Prostate gland (tissue), 2 donors: Measurements from ENCODE around the gene MAFG. TPM values are rescaled to one million over a fixed set of nuclear protein-coding genes. Genes with fewer than 3 reads are reported as not detected.
A peak's percentile ranks its signal among the peaks of the same experiment; 100 is the strongest.

Experiments
- DNase-seq: peaks from one replicate; pipeline ENCODE4 v3.0.0-alpha.2; 2019; ENCODE audit warnings: low spot score
- H3K27ac ChIP-seq, 2 donors: fragments of 200-600 bp; sonication (generic); 2 replicates each; pipeline ENCODE4 v1.5.1; 2017 to 2019
- H3K27me3 ChIP-seq: fragments of 200-600 bp; sonication (generic); replicated peaks from 2 replicates; pipeline ENCODE4 v1.5.1; 2019; ENCODE audit not compliant: insufficient read depth
- H3K36me3 ChIP-seq, 2 donors: fragments of 200-600 bp; sonication (generic); 1 replicate in 1 of 2; 2 replicates in 1 of 2; pipeline versions ENCODE4 v1.5.1 to v1.8.1; 2017 to 2019
- H3K4me1 ChIP-seq: fragments of 200-600 bp; sonication (generic); replicated peaks from 2 replicates; pipeline ENCODE4 v1.5.1; 2019
- H3K4me3 ChIP-seq, 2 donors: fragments of 200-600 bp; sonication (generic); 2 replicates each; pipeline ENCODE4 v1.5.1; 2017 to 2019
- H3K9me3 ChIP-seq: fragments of 200-600 bp; sonication (generic); 2 replicates; pipeline ENCODE4 v1.5.1; 2017
- POLR2A ChIP-seq: fragments of 450-650 bp; IDR thresholded peaks from one replicate; pipeline ENCODE4 v1.6.1; 2016; ENCODE audit warnings: antibody characterized with exemption, mild to moderate bottlenecking
- POLR2AphosphoS5 ChIP-seq: sonication (generic); formaldehyde crosslinking; IDR thresholded peaks from one replicate; pipeline ENCODE4 v1.6.1; 2017; ENCODE audit warnings: antibody characterized with exemption
- WGBS: methylation state at CpG from one replicate; pipeline ENCODE4 v1.1.5; 2018; 5-methylcytosine and 5-hydroxymethylcytosine counted together
- intact Hi-C: fragments of 100-400 bp; cut with DNase I; formaldehyde crosslinking; loops from one replicate; pipeline ENCODE4 v1.14.2; 2022
- total RNA-seq, 2 donors: library from RNA; depleted of rRNA; stranded (reverse); fragments of >200 nt; gene quantifications; one replicate each; pipeline ENCODE4 v1.1.0, GENCODE V29; 2016
- TF ChIP-seq, protein P1 (sequence below), 4 experiments: fragments of 200-600 bp in 2 of 4; fragments of 450-650 bp in 2 of 4; sonication (generic) in 2 of 4; IDR thresholded peaks; 1 replicate in 3 of 4; 2 replicates in 1 of 4; pipeline ENCODE4 v1.5.1; 2016 to 2019; ENCODE audit warnings: antibody characterized with exemption in 4 of 4, mild to moderate bottlenecking in 2 of 4, moderate library complexity in 2 of 4

Gene MAFG
- total RNA-seq, 2 donors from 2014 or later = 11.3 to 27.7 TPM

DNA sequence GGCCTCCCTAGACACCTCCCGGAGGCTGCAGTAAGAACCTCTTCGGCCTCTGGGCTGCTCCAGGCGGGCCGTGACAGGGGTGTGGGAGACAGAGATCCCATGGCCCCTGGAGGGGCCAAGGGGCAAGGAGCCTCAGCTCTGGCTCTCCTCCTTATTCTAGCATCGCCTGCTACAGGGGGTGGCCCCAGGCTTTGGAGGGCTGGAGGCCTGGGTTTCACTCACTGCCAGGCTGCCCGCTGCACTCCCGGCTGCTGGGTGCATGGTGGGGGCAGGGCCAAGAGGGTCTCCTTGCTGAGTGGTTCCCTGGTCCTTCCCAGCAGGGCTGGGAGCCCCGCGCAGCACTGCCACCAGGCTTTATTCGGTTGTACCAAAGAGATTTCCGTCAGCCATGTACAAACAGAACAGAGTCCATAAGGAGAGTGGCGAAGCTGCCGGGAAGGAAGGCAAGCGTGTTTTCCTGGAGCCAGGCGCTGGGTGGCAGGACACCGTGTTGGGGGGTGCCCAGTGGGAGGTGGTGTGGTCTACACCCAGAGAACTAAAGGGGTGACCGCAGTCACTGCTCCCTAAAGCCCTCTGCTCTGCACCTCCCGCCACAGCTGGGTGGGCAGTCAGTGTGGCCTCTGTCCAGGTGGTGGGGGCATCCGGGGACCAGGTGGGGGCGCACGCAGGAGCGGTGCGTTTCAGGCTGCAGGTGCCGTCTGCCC, 23.5 kb downstream of the MAFG start:
- Histone ChIP-seq H3K4me1 (peaks cover 4% of the 10 kb centered on the region), H3K27ac (no peak overlapping the region), H3K4me3 (no peak overlapping the region), H3K9me3 (no peaks in the 10 kb centered on the region), H3K27me3 (no peaks in the 10 kb centered on the region), H3K36me3 (no peaks in the 10 kb centered on the region)
- WGBS = 89% methylated on average over 24 of the region's 24 CpGs
- no peak for DNase-seq
- intact Hi-C loops = no loop called here
- no peak for TF ChIP-seq POLR2AphosphoS5
- TF ChIP-seq, protein P1, sequence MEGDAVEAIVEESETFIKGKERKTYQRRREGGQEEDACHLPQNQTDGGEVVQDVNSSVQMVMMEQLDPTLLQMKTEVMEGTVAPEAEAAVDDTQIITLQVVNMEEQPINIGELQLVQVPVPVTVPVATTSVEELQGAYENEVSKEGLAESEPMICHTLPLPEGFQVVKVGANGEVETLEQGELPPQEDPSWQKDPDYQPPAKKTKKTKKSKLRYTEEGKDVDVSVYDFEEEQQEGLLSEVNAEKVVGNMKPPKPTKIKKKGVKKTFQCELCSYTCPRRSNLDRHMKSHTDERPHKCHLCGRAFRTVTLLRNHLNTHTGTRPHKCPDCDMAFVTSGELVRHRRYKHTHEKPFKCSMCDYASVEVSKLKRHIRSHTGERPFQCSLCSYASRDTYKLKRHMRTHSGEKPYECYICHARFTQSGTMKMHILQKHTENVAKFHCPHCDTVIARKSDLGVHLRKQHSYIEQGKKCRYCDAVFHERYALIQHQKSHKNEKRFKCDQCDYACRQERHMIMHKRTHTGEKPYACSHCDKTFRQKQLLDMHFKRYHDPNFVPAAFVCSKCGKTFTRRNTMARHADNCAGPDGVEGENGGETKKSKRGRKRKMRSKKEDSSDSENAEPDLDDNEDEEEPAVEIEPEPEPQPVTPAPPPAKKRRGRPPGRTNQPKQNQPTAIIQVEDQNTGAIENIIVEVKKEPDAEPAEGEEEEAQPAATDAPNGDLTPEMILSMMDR (IDR thresholded peaks at IDR 0.05) = no peak
- TF ChIP-seq POLR2A = no peak

DNA sequence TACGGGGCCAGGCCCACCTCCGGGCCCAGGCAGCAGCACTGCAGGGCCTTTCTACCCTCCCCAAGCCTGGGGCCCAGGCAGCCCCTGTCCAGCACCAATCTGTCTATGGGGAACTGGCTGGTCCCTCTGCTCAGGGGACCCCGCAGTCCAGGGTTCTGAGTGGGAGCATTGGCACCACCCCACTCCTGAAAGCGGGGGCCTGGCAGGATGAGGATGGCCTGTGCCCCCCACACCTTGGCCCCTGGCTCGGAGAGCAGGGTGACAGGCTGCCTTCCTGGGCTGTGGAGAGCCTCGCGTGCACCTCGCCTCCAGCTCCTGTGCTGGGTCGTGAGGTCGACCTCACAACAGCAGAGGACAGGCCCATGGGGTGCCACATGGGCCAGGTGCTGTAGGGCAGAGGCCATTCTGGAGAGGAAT, 24.1 kb downstream of the MAFG start:
- Histone ChIP-seq H3K9me3 (no peaks in the 10 kb centered on the region), H3K4me3 (no peak overlapping the region), H3K36me3 (peaks cover 0 to 5% of the 10 kb centered on the region in 2 donors), H3K27ac (no peak overlapping the region), H3K27me3 (no peaks in the 10 kb centered on the region), H3K4me1 (peaks cover 4% of the 10 kb centered on the region)
- WGBS = 88% methylated on average over 6 of the region's 10 CpGs
- intact Hi-C loops = no loop called here
- DNase-seq = no peak
- TF ChIP-seq POLR2A (no peak), POLR2AphosphoS5 (no peak)
- TF ChIP-seq, protein P1 (IDR thresholded peaks at IDR 0.05) = no peak

DNA sequence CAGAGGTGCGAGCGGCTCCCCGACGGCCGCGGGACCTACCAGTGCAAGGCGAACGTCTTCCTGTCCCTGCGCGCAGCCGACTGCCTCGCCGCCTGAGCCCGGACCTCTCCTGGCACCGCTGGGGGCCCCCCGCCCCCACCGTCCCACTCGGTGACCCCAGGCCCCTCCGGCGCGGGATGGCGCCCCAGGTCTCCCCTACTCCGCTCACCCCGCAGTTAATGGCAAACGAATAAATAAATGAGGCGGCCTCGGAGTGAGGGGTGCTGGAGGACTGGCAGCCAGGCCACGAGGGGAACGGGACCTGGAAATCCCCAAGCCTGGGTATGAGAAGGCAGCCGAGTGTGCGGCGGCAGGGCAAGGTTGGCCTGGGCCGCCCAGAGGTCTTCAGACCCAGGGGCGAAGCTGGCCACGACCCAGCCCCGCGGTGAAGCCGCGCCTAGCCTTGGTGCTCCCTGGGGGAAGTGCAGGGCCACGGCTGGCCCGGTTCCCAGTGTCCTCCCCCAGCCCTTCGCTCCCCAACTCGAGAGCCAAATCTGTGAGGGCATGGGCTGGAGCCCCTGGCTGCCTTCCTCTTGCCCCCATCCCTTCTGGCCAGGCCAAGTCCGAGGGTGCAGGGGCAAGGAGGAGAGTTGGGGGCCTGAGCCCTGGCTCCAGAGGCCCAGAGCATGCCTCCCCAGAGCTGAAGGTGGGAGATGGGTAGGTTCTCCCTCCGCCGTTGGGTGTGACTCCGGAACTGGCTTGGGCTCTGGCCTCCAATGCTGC, 24.7 kb downstream of the MAFG start:
- intact Hi-C loops = no loop called here
- WGBS = 45% methylated on average over 32 of the region's 47 CpGs
- Histone ChIP-seq H3K9me3 (no peaks in the 10 kb centered on the region), H3K36me3 (peaks cover 0 to 5% of the 10 kb centered on the region in 2 donors), H3K4me1 (peaks cover 4% of the 10 kb centered on the region), H3K27me3 (no peaks in the 10 kb centered on the region), H3K27ac (no peak overlapping the region), H3K4me3 (peak overlapping the region in 1 of 2 donors; percentile 33)
- DNase-seq = no peak
- TF ChIP-seq, protein P1 (IDR thresholded peaks at IDR 0.05) = no peak
- TF ChIP-seq POLR2AphosphoS5 (no peak), POLR2A (no peak)

DNA sequence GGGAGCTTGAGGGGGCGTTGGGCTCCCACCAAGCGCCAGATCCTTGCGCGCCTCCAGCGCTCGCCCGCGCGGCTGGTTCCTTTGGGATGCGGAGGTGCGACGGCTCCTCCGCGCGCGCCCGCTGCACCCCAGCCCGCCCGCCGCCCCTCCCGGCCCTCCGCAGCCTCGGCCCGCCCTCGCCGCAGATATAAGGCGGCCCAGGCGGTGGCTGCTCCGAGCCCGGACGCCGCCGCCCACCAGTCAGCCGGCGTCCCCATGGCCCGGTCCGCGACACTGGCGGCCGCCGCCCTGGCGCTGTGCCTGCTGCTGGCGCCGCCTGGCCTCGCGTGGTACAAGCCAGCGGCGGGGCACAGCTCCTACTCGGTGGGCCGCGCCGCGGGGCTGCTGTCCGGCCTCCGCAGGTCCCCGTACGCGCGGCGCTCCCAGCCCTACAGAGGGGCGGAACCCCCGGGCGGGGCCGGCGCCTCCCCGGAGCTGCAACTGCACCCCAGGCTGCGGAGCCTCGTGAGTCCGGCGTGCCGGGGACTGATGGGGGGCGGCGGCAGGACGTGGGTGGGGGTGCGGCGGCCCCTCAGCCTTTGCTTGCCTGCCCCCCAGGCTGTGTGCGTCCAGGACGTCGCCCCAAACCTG, 25.4 kb downstream of the MAFG start, which contains the start of gene NPB:
TSS of gene NPB (plus strand) at position 216 of the 630 bp plus-strand sequence. CDS start at position 256, 40 bp downstream.
- Histone ChIP-seq H3K4me3 (peak within 1 kb of the TSS; percentile 19 to 33), H3K9me3 (no peaks in the 10 kb centered on the region), H3K4me1 (peaks cover 4% of the 10 kb centered on the region), H3K27me3 (no peaks in the 10 kb centered on the region), H3K36me3 (peaks cover 0 to 5% of the 10 kb centered on the region in 2 donors), H3K27ac (no peak within 1 kb of the TSS)
- intact Hi-C loops = no loop called here
- TF ChIP-seq POLR2A (no peak), POLR2AphosphoS5 (no peak)
- TF ChIP-seq, protein P1 (IDR thresholded peaks at IDR 0.05) = no peak
- DNase-seq = no peak
- under 1% methylated on average over 28 of the region's 79 CpGs for WGBS
